HG03159 (cell line): Measurements from ENCODE around the gene ARAP2.

Experiments used
- ATAC-seq: cut with Tn5 transposase; IDR thresholded peaks from one replicate; pipeline ENCODE4 v1.9.1; 2021; ENCODE audit warnings: mild to moderate bottlenecking, moderate library complexity; ENCODE audit not compliant: unreplicated experiment

The ARAP2 gene

GRCh38 chr4:36244257-36245082 is at the start of gene ARAP2:
TSS of gene ARAP2 (minus strand) at chr4:36244514. CDS start at chr4:36229486, 15,028 bp downstream.
- ATAC-seq: peak; percentile 60

GRCh38 chr4:36292556-36293188 is 48.4 kb upstream of the ARAP2 start:
- no peak for ATAC-seq

- no peak for ATAC-seq
These were observed 46.3 kb upstream of the ARAP2 start for GRCh38 chr4:36290641-36291040.

GRCh38 chr4:36288731-36289426 is 44.6 kb upstream of the ARAP2 start:
- ATAC-seq: no peak

GRCh38 chr4:36286481-36286871 is 42.2 kb upstream of the ARAP2 start:
- no peak for ATAC-seq

GRCh38 chr4:36285784-36286480 is 41.6 kb upstream of the ARAP2 start:
- ATAC-seq: peak; percentile 99

- ATAC-seq: no peak
These were observed 39.7 kb upstream of the ARAP2 start for GRCh38 chr4:36283912-36284465.

GRCh38 chr4:36282503-36283030 is 38.3 kb upstream of the ARAP2 start:
- no peak for ATAC-seq

GRCh38 chr4:36281384-36282106 is 37.2 kb upstream of the ARAP2 start, which contains the start of gene DTHD1:
TSS of gene DTHD1 (plus strand) at chr4:36281616. CDS start at chr4:36281759, 143 bp downstream.
- ATAC-seq: no peak

GRCh38 chr4:36280555-36280954 is 36.2 kb upstream of the ARAP2 start:
- no peak for ATAC-seq

GRCh38 chr4:36278789-36279188 is 34.5 kb upstream of the ARAP2 start:
- ATAC-seq: no peak

- ATAC-seq: no peak
These were observed 33.2 kb upstream of the ARAP2 start for GRCh38 chr4:36277533-36277932.

GRCh38 chr4:36274158-36274557 is 29.8 kb upstream of the ARAP2 start:
- no peak for ATAC-seq

GRCh38 chr4:36273276-36273675 is 29.0 kb upstream of the ARAP2 start:
- ATAC-seq: no peak

GRCh38 chr4:36269533-36270173 is 25.3 kb upstream of the ARAP2 start:
- ATAC-seq: no peak

- no peak for ATAC-seq
These were observed 24.8 kb upstream of the ARAP2 start for GRCh38 chr4:36269101-36269500.

- no peak for ATAC-seq
These were observed 23.4 kb upstream of the ARAP2 start for GRCh38 chr4:36267486-36268268.

GRCh38 chr4:36264207-36264826 is 20.0 kb upstream of the ARAP2 start:
- no peak for ATAC-seq
